ENCODE results near the gene LEO1. TPM values are rescaled to one million over a fixed set of nuclear protein-coding genes. Genes with fewer than 3 reads are reported as not detected.
A peak's percentile ranks its signal among the peaks of the same experiment; 100 is the strongest.

The LEO1 gene
- total and polyA plus RNA-seq, 2 of the 13 experiments (the other 11 are each of a cell fraction or from before 2014, with no cell fraction given): 17.0 to 60.3 TPM

- TF ChIP-seq FUBP1 (CRISPR knock-in tag; IDR thresholded peaks at IDR 0.05; ENCODE audit: borderline replicate concordance): peak; percentile 59; the same call in 1 of the 2 replicates
- no peak for TF ChIP-seq PRMT3 (CRISPR knock-in tag; IDR thresholded peaks at IDR 0.05; ENCODE audit: borderline replicate concordance, low read depth)
- TF ChIP-seq SRSF1 (optimal IDR thresholded peaks at IDR 0.05; ENCODE audit: low read depth, low read length): no peak
- no peak for TF ChIP-seq MAFF (IDR thresholded peaks at IDR 0.05; ENCODE audit: low read depth, low read length)
- no peak for TF ChIP-seq MTF1 (CRISPR knock-in tag; IDR thresholded peaks at IDR 0.05)
These were observed 39.3 kb upstream of the LEO1 start (continued) for GRCh38 chr15:52010633-52011595.

- Histone ChIP-seq H3K36me3 (replicated peaks in 1 of 2; ENCODE audit: control insufficient read depth in 1 of 2, insufficient read depth in 2 of 2, low read length in 2 of 2) (no peaks in the 10 kb centered on the region), H3K9ac (ENCODE audit: insufficient read depth, low read depth, low read length) (peak overlapping the region; percentile 66), H3K27ac (ENCODE audit: extremely low read length, insufficient read depth, low read length) (peak overlapping the region; percentile 78), H4K20me1 (ENCODE audit: insufficient read depth, low read length) (no peaks in the 10 kb centered on the region), H3K27me3 (ENCODE audit: control insufficient read depth in 1 of 2, insufficient read depth in 2 of 2, low read length in 2 of 2) (no peaks in the 10 kb centered on the region), H2AFZ (ENCODE audit: low read length) (no peak overlapping the region), H3K9me3 (ENCODE audit: low read length) (no peaks in the 10 kb centered on the region), H3K4me2 (ENCODE audit: low read depth, low read length) (peak overlapping the region; percentile 65), H3K4me3 (replicated peaks in 1 of 3; ENCODE audit: insufficient read depth in 1 of 3, low read depth in 2 of 3, low read length in 3 of 3) (peak overlapping the region; percentile 34 to 45 (median 35); a peak in 5 of 6 replicates), H3K4me1 (ENCODE audit: insufficient read depth, low read length) (peaks cover 76% of the 10 kb centered on the region), H3K79me2 (ENCODE audit: insufficient read depth, low read length) (no peaks in the 10 kb centered on the region)
- ATAC-seq: peak; percentile 90
- in situ Hi-C loops (cut with HindIII; ENCODE audit: extremely low pct_ligation_motif_present, low pct_unique_long_range_greater_than_20kb) (no loop called here), intact Hi-C loops (cut with micrococcal nuclease; ENCODE audit: unreplicated experiment) (no loop called here)
- FAIRE-seq: peak; percentile 95
- peak; percentile 97 for DNase-seq (ENCODE audit: low spot score)
- POLR2A ChIA-PET: interaction anchor here (0.7 to 4.6 kb wide), 14 partner anchors 9 to 170 kb away, joined by 3 to 36 read pairs (median 6); partner anchors contain the start of genes LEO1 and MAPK6
- CTCF ChIA-PET (ENCODE audit: low intra/inter-chr PET ratio, low total read pairs): no interaction called here
- 37% methylated on average over 2 of the region's 2 CpGs for WGBS (ENCODE audit: low lambda C conversion rate)
- no TSS peak for BruUV-seq (replicated peaks)
- TF ChIP-seq HNRNPUL1 (IDR thresholded peaks at IDR 0.05; ENCODE audit: low read depth, low read length) (no peak), KLF6 (CRISPR knock-in tag; IDR thresholded peaks at IDR 0.05) (0 out of 2 replicates have a peak, but pooled peaks have one; percentile 27), SIX1 (CRISPR knock-in tag; IDR thresholded peaks at IDR 0.05; ENCODE audit: borderline replicate concordance) (peak; percentile 74; the same call in 1 of the 2 replicates), SMC3 (IDR thresholded peaks at IDR 0.05; ENCODE audit: low read length) (no peak), SMAD3 (CRISPR knock-in tag; IDR thresholded peaks at IDR 0.05) (peak; percentile 84), ZNF24 (IDR thresholded peaks at IDR 0.05) (no peak), ZNF335 (CRISPR knock-in tag; IDR thresholded peaks at IDR 0.05) (peak; percentile 51), ZBTB49 (CRISPR knock-in tag; IDR thresholded peaks at IDR 0.05; ENCODE audit: borderline replicate concordance) (no peak), SRF (IDR thresholded peaks at IDR 0.05; ENCODE audit: low read depth, low read length) (no peak), TFDP1 (CRISPR knock-in tag; IDR thresholded peaks at IDR 0.05; ENCODE audit: borderline replicate concordance) (peak; percentile 17; the same call in 1 of the 2 replicates), FLYWCH1 (CRISPR knock-in tag; IDR thresholded peaks at IDR 0.05) (no peak)
These were observed 37.3 kb upstream of the LEO1 start for GRCh38 chr15:52008698-52009434.

All from HepG2 (cell line).